ENCODE measurements around the gene LBR. TPM values are rescaled to one million over a fixed set of nuclear protein-coding genes. Genes with fewer than 3 reads are reported as not detected.

Gene LBR
- total RNA-seq, 2 experiments from 2014 or later, result 168 to 171 TPM

DNA sequence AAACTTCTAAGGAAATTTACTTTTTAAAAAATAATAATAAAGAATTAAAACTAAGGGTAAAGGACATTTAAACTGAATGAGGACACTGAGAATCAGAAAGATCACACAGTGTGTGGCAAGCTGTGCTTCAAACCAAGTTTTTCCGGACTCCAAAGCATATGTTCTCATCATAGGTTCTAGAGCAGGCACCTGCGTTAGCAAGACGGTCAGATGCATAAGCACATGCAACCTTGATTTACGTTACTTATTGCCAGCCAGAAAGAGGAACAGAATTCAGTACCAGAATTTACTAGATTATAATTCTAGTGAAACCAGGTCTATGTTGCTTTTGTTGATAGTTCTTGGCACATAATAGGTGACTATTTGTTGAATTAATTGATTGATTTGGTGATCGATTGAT is 6.2 kb upstream of the LBR start:
- POLR2A ChIA-PET, result interaction anchor here (0.7 to 11.8 kb wide), 2 partner anchors 8 to 34 kb away, joined by 5 to 203 read pairs; no protein-coding TSS in a partner anchor
- peaks cover 15% of the 10 kb centered on the region for H3K4me1 Mint-ChIP-seq
- DNase-seq (no peak), ATAC-seq (ENCODE audit: low read depth) (no peak)
- H3K36me3 Mint-ChIP-seq, result peaks cover 3% of the 10 kb centered on the region
- H3K9me3 Mint-ChIP-seq, result no peaks in the 10 kb centered on the region
- no peak overlapping the region for H3K27ac Mint-ChIP-seq
- H3K27me3 Mint-ChIP-seq, result peaks cover 19% of the 10 kb centered on the region
- H3K4me3 Mint-ChIP-seq, result no peak overlapping the region

GRCh38 chr1:225431081-225431863 is 3.4 kb upstream of the LBR start:
- H3K27me3 Mint-ChIP-seq, result peaks cover 19% of the 10 kb centered on the region
- peaks cover 21% of the 10 kb centered on the region for H3K4me1 Mint-ChIP-seq
- ATAC-seq (ENCODE audit: low read depth) (no peak), DNase-seq (no peak)
- H3K4me3 Mint-ChIP-seq, result no peak overlapping the region
- POLR2A ChIA-PET, result interaction anchor here (0.9 to 11.8 kb wide), 3 partner anchors 11 to 37 kb away, joined by 3 to 203 read pairs (median 15); no protein-coding TSS in a partner anchor
- H3K36me3 Mint-ChIP-seq, result peaks cover 7% of the 10 kb centered on the region
- H3K9me3 Mint-ChIP-seq, result no peaks in the 10 kb centered on the region
- no peak overlapping the region for H3K27ac Mint-ChIP-seq

DNA sequence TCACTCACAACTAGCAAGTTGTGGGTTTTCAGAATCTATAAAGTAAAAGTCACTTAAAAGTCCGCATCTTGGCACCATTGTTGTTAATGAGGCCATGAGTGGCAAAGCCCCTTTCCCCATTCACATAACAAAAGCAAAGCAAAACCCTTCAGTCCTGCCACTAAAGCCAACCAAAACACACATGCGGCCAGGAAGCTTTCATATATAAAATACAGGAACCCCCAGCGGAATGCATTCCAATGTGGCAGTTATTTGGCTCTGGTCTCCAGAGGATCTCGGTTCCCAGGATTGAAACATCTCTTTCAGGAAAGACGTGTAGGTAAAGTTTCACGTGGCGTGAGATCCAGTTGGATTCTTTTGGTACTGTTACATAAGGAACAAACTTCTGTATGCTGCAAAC is 2.5 kb upstream of the LBR start:
- POLR2A ChIA-PET, result interaction anchor here (2.2 to 11.8 kb wide), 2 partner anchors 12 to 37 kb away, joined by 15 to 203 read pairs; no protein-coding TSS in a partner anchor
- Mint-ChIP-seq H3K4me1 (peaks cover 24% of the 10 kb centered on the region), H3K27ac (no peak overlapping the region), H3K9me3 (no peaks in the 10 kb centered on the region), H3K27me3 (peaks cover 12% of the 10 kb centered on the region), H3K4me3 (no peak overlapping the region), H3K36me3 (peaks cover 4% of the 10 kb centered on the region)
- ATAC-seq (ENCODE audit: low read depth), result no peak
- no peak for DNase-seq

DNA sequence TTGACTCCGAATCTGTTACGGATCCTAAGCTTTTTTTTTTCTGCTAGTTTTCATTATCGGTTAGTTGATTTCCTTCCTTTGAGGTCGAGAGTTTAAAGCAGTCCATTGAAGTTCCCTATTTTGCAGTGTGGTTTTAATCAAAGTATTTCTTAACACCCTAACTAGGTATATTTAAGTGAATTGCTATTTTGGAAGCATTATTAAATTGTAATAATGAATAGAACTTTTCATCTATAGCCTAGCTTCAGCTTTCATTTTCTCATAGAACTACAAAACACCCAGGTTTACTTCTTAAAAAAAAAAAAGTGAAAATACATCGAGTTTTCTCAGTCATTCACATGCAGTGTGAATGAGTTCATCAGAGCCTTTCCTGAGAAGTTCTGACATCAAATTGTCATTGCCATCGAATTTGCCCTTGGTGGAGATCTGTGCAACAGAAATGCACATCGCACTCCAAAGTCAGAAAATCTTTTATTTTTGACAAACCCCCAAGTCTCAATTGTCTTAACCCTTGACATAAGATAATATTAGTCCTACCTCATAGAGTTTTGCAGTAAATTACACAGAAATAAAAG is 1.1 kb upstream of the LBR start:
- H3K4me1 Mint-ChIP-seq, result peaks cover 36% of the 10 kb centered on the region
- peaks cover 4% of the 10 kb centered on the region for H3K36me3 Mint-ChIP-seq
- no peak for DNase-seq
- peaks cover 5% of the 10 kb centered on the region for H3K27me3 Mint-ChIP-seq
- peak overlapping the region; percentile 89 for H3K27ac Mint-ChIP-seq
- POLR2A ChIA-PET, result interaction anchor here (0.6 to 11.8 kb wide), 14 partner anchors 10 to 681 kb away, joined by 3 to 203 read pairs (median 5); partner anchors contain the start of genes H3-3A, PYCR2 and SDE2
- ATAC-seq (ENCODE audit: low read depth), result no peak
- H3K9me3 Mint-ChIP-seq, result no peaks in the 10 kb centered on the region
- peak overlapping the region; percentile 87 for H3K4me3 Mint-ChIP-seq

DNA sequence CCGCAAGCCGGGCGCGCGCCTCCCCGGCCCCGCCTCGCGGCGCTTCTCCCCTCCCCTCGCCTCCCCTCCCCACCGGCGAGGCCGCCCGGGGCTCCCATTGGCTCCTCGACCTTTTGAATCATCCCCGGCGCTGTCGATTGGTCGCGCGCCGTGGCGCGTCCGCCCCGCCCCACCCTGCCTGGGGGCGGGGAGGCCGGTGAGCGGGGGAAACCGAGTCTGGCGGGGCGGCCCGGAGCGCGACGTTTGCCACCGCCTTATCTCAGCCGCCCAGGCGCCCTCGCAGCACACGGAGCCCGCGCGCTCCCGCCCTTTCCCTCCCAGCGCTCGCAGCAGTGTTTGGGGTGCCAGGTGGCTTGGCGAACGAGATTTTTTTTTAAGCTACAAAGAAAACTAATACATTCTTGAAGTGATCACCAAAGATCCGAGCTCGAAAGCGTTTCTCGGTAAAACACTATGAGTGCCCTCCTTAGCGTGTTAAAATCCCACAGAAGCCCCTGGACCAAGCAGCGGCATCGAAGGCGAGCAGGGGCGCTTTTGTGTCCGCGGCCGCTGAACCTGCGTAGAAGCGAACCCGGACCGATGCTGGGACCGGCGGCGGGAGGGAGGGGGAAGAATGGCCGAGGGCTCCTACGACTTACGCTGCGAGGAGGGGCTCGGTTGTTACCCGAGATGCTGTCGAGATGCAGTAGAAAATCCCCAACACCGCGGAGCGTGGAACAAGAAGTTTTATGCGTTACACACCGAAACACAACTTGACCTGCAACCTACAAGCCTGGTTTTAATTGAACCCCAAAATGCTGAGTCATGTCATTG is 436 bp upstream of the LBR start:
- POLR2A ChIA-PET, result interaction anchor here (0.6 to 11.8 kb wide), 17 partner anchors 10 to 682 kb away, joined by 3 to 203 read pairs (median 3); partner anchors contain the start of genes H3-3A, PYCR2, SDE2 and TMEM63A
- Mint-ChIP-seq H3K4me3 (peak overlapping the region; percentile 87), H3K9me3 (no peaks in the 10 kb centered on the region), H3K27ac (peak overlapping the region; percentile 89), H3K27me3 (peaks cover 2% of the 10 kb centered on the region), H3K36me3 (peaks cover 9% of the 10 kb centered on the region), H3K4me1 (peaks cover 43% of the 10 kb centered on the region)
- ATAC-seq (ENCODE audit: low read depth), result peak; percentile 93
- peak; percentile 94 for DNase-seq

DNA sequence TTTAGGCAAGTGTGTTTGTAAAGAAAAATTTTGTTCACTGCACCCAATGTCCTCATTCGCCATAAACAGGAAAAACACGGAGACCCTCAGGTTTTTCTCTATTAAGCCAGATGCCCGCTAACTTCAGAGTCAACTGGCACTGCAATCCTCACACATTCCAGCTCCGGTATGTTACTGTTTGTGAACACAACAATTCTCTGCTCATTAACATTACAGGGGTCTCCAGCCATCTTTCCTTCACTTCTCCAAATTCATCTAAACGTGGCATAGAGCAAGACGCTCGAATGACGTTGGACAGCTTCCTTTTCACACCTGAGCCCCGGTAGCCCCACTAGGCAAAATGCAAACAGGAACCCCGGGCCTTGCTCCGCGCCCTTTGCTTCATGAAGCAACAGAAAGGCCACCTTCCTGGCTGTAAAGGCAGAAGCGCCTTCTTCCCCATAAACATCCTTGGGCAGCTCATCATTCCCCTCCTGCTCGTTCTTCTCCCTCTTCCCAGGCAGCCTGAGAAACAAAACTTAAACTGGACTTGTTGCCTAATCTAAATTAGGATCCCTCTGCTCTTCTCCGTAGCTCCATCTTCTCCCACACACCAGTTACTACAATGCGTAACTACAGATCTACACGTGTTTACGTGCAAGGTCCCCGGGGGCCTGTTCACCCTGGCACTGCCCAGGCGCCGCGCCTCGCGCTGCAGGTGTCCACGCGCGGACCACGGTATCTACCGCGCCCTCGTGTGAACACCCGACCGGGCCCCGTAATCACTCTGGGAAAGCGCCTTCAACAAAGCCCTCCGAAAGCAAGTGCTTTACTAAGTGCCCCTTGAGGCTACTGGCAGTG is 1.2 kb downstream of the LBR start:
- Mint-ChIP-seq H3K9me3 (no peaks in the 10 kb centered on the region), H3K36me3 (peaks cover 13% of the 10 kb centered on the region), H3K4me1 (peaks cover 53% of the 10 kb centered on the region), H3K4me3 (peak overlapping the region; percentile 92), H3K27me3 (no peaks in the 10 kb centered on the region), H3K27ac (peak overlapping the region; percentile 83)
- POLR2A ChIA-PET, result interaction anchor here (1.0 to 11.8 kb wide), 13 partner anchors 13 to 636 kb away, joined by 3 to 203 read pairs (median 5); partner anchors contain the start of genes H3-3A, PYCR2, SDE2 and TMEM63A
- DNase-seq (peak; percentile 53), ATAC-seq (ENCODE audit: low read depth) (no peak)

GRCh38 chr1:225425201-225425786 is 2.5 kb downstream of the LBR start:
- peaks cover 14% of the 10 kb centered on the region for H3K36me3 Mint-ChIP-seq
- H3K27me3 Mint-ChIP-seq, result no peaks in the 10 kb centered on the region
- H3K4me1 Mint-ChIP-seq, result peaks cover 54% of the 10 kb centered on the region
- no peak for ATAC-seq (ENCODE audit: low read depth)
- POLR2A ChIA-PET, result interaction anchor here (1.0 to 11.8 kb wide), 8 partner anchors 12 to 637 kb away, joined by 3 to 203 read pairs (median 5); partner anchors contain the start of genes H3-3A, PYCR2 and SDE2
- H3K4me3 Mint-ChIP-seq, result peak overlapping the region; percentile 92
- H3K9me3 Mint-ChIP-seq, result no peaks in the 10 kb centered on the region
- H3K27ac Mint-ChIP-seq, result peak overlapping the region; percentile 71
- DNase-seq, result no peak

GRCh38 chr1:225424562-225425200 is 3.2 kb downstream of the LBR start:
- POLR2A ChIA-PET, result interaction anchor here (1.0 to 11.8 kb wide), 4 partner anchors 11 to 575 kb away, joined by 3 to 203 read pairs (median 48); partner anchors contain the start of gene SDE2
- Mint-ChIP-seq H3K27me3 (no peaks in the 10 kb centered on the region), H3K4me1 (peaks cover 52% of the 10 kb centered on the region), H3K9me3 (no peaks in the 10 kb centered on the region), H3K27ac (peak overlapping the region; percentile 34), H3K36me3 (peaks cover 16% of the 10 kb centered on the region), H3K4me3 (peak overlapping the region; percentile 92)
- DNase-seq (no peak), ATAC-seq (ENCODE audit: low read depth) (no peak)

DNA sequence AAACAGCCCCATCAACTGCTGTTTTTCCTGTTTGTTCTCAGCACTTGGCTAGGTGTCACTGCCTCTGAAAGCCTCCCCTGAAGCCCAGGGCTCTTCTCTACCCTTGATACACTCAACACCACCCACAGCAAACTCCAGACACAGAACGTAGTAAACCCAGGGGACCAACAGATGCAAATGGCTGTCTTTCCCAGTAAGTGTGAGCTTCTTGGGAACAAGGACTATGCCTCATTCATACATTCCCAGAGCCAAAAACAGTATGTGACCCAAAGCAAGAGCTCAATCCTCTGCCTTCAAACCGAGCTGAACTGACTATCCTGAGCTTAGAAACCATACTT is 4.4 kb downstream of the LBR start:
- Mint-ChIP-seq H3K27me3 (no peaks in the 10 kb centered on the region), H3K36me3 (peaks cover 22% of the 10 kb centered on the region), H3K27ac (peak overlapping the region; percentile 1), H3K4me3 (no peak overlapping the region), H3K4me1 (peaks cover 46% of the 10 kb centered on the region), H3K9me3 (no peaks in the 10 kb centered on the region)
- no peak for ATAC-seq (ENCODE audit: low read depth)
- DNase-seq, result no peak
- POLR2A ChIA-PET, result interaction anchor here (11.8 kb wide), 1 partner anchor 19 kb away, joined by 203 read pairs; no protein-coding TSS in a partner anchor

DNA sequence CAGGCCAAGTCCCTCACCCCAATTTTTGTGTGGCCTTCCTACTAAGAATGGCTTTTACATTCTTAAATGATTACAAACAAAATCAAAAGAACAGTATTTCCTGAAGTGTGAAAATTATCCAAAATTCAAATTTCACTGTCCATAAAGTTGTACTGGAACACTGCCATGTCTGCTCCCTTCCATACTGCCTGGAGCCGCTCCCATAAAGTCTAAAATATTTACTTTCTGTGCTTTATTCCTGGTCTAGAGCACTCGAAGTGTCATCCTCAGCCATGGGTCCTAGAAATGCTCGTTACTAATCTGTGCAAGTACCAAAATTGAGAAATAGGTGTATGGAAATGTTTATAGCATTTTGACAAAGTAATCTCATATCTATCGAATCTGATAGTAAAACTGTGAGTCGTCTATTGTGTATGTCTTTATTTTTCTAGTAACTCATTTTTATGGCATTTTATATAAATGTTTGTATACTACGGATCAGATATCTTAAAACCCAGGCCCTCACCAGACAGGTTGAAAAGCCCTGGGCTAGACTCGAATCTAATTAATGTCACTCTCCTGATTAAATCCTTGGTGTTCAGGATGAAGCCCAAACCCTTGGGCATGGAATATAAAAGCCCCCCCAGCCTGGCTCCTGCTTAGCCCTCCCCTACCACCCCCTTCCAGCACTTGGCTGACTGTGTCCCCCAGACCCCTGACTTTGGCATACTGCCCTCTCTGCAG is 4.9 kb downstream of the LBR start:
- H3K36me3 Mint-ChIP-seq, result peaks cover 24% of the 10 kb centered on the region
- POLR2A ChIA-PET, result interaction anchor here (11.8 kb wide), 1 partner anchor 19 kb away, joined by 203 read pairs; no protein-coding TSS in a partner anchor
- peaks cover 46% of the 10 kb centered on the region for H3K4me1 Mint-ChIP-seq
- DNase-seq (no peak), ATAC-seq (ENCODE audit: low read depth) (no peak)
- no peaks in the 10 kb centered on the region for H3K27me3 Mint-ChIP-seq
- H3K4me3 Mint-ChIP-seq, result no peak overlapping the region
- H3K9me3 Mint-ChIP-seq, result no peaks in the 10 kb centered on the region
- peak overlapping the region; percentile 1 for H3K27ac Mint-ChIP-seq

DNA sequence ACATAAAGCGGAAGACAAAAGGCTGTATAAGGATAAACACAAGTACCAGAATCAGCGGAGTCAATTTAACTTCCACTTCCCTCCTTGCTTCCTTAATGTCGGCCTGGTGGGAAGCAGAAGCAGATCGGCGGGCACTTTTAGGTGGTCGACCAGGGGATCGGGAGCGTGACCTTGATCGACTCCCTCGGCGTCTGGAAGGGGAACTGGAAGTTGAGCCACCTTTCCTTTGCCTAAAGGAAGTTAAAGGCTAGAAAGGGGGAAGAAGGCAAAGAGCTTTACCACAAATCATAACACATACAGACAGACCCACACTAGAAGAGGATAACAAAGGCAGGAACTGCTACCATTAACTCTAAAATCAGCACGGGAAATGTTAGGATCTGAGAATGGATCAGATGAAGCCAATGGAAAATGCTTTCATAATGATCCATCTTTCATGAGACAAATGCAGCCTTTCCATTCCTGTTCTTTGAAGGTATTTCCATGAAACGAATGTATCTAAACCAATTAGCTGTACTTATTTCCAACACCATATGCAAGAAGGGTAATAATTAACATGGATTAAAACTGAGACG is 5.7 kb downstream of the LBR start:
- no peaks in the 10 kb centered on the region for H3K27me3 Mint-ChIP-seq
- DNase-seq (no peak), ATAC-seq (ENCODE audit: low read depth) (no peak)
- H3K36me3 Mint-ChIP-seq, result peaks cover 29% of the 10 kb centered on the region
- H3K4me1 Mint-ChIP-seq, result peaks cover 50% of the 10 kb centered on the region
- H3K27ac Mint-ChIP-seq, result no peak overlapping the region
- no peak overlapping the region for H3K4me3 Mint-ChIP-seq
- no peaks in the 10 kb centered on the region for H3K9me3 Mint-ChIP-seq
- POLR2A ChIA-PET, result no interaction called here
